GM13977 (cell line): ENCODE measurements around the gene DYNLT3.

Source experiments
- DNase-seq: peaks from one replicate; pipeline ENCODE4 v3.0.0; 2012; ENCODE audit warnings: low spot score
- in situ Hi-C: fragments of 300-500 bp; cut with MboI; formaldehyde crosslinking; loops from one replicate; pipeline ENCODE4 v1.12.0; 2022; ENCODE audit warnings: low sequenced_read_pairs, low pct_unique_long_range_greater_than_20kb, mixed read lengths, inconsistent platforms; ENCODE audit not compliant: unreplicated experiment
- TF ChIP-seq, protein P1 (sequence below): IDR thresholded peaks from 2 replicates; pipeline ENCODE4 v1.5.1; 2012; ENCODE audit warnings: mild to moderate bottlenecking, control low read depth; ENCODE audit not compliant: insufficient read depth; ENCODE audit errors: extremely low read depth, missing control alignments

Gene DYNLT3

DNA sequence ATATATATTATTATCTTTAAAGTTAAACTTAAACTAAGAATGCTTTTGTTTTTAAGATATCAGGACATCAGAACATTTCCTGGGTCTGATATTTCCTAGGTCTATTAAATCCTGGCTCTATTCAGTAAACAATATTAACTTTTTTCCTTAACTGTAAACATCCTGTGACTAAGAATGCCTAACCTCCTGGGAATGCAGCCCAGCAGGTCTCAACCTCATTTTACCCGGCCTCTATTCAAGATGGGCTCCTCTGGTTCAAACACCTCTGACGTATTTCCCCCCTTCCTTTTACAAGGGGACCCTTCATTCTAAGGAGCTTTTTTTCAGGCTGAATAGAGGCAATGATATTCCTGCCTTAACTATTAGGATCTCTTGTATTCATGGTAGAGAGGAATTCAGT is 35.8 kb upstream of the DYNLT3 start:
- TF ChIP-seq, protein P1, sequence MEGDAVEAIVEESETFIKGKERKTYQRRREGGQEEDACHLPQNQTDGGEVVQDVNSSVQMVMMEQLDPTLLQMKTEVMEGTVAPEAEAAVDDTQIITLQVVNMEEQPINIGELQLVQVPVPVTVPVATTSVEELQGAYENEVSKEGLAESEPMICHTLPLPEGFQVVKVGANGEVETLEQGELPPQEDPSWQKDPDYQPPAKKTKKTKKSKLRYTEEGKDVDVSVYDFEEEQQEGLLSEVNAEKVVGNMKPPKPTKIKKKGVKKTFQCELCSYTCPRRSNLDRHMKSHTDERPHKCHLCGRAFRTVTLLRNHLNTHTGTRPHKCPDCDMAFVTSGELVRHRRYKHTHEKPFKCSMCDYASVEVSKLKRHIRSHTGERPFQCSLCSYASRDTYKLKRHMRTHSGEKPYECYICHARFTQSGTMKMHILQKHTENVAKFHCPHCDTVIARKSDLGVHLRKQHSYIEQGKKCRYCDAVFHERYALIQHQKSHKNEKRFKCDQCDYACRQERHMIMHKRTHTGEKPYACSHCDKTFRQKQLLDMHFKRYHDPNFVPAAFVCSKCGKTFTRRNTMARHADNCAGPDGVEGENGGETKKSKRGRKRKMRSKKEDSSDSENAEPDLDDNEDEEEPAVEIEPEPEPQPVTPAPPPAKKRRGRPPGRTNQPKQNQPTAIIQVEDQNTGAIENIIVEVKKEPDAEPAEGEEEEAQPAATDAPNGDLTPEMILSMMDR = no peak
- no peak for DNase-seq
- in situ Hi-C loops = no loop called here

DNA sequence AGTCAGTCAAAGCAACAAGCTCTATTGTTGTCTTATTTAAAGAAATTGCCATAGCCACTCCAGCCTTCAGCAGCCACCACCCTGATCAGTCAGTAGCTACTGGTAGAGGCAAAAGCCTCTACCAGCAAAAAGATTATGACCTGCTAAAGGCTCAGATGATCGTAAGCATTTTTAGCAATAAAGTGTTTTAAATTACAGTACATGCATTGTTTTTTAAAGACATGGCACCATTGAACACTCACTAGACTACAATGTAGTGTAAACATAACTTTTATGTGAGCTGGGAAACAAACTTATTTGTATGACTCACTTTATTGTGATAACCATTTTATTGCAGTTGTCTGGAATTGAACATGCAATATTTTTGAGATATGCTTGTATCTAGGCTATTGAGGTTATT is 32.3 kb upstream of the DYNLT3 start:
- TF ChIP-seq, protein P1 = no peak
- no peak for DNase-seq
- in situ Hi-C loops = no loop called here

DNA sequence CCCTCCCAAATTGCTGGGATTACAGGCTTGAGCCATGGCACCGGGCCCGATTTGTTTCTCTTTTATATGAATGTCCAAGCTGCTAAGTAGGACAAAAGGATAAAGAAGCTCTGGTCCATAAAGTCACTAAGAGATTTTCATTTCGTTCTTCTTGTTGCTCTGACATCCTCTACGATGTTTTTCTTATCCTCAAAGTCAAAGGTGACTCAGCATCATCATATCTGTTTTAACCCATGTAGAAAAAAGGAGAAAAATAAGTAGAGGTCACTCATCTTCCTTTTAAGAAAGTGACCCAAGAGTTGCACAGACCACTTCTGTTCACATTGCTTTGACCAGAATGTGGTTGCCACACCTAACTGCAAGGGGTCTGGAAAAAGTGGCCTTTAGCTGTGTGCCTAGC is 29.3 kb upstream of the DYNLT3 start:
- in situ Hi-C loops = no loop called here
- TF ChIP-seq, protein P1 = no peak
- no peak for DNase-seq

DNA sequence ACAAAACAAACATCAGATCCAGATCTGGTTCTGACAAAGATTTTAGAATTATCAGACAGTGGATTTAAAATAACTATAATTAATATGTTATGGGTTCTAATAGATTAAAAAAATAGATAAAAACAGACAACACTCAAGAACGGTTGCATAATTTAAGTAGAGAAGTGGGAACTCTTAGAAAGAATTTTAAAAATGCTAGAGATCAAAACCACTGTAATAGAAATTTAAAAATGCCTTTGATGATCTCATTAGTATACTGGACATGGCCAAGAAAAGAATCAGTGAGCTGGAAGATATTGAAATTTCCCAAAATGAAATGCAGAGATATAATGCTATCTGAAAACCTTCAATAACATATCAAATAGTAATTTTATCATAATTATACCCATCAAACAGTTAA is 28.3 kb upstream of the DYNLT3 start:
- TF ChIP-seq, protein P1 = no peak
- in situ Hi-C loops = no loop called here
- DNase-seq = no peak

DNA sequence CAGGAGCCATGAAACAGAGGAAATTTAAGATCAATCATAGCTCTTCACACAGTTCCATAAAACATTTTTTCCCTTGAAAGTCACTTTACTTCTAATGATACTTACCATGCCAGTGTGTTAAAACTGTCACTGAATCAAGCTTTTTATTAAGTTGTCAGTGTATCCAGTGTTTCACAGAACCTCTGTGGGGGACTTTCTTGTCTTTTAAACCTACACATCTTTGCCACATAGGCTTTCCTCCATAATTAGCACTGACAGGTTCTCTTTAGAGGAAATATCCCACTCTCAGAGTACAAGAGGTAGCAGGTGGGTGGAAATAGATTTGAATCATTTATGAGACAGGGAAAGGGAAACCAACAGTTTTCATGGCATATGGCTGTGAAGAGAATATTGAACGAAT is 25.8 kb upstream of the DYNLT3 start:
- in situ Hi-C loops = no loop called here
- TF ChIP-seq, protein P1 = no peak
- DNase-seq = no peak

DNA sequence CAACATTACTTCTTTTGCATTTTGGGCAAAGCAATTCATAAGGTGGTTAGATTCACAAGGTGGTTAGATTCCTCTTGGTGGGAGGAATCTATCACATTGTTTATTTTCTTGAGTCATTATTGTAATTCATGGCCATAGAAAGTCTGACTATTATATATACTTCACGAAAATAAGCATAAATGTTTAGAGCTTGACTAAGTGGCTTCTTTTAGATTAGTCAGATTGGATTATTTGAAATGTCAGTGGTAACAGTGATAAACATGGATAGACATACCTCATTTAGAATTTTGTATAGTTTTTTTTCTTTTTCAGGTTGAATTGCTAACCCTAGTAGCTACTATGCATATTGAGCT is 24.9 kb upstream of the DYNLT3 start:
- no peak for DNase-seq
- in situ Hi-C loops = no loop called here
- TF ChIP-seq, protein P1 = no peak
